ENCODE data around the gene ZC3H12C.

Gene ZC3H12C

DNA sequence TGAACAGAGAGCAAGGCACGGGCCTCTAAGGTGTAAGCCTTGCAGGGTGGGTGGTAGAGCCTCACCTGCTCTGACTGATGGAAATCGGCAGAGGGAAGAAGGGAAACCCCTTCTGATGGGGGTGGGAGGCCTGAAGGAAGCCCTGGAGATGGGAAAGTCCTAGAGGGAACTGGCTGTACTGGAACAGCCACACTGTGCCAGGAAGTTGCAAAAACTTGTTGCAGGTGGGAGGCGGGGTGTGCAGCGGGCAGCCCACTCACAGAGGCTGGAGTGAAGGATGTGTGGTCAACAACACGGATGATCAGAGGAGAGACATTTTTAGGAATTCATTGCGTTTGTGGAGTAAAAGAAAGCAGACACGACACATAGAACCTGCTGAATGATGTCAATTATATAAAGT, 91.3 kb downstream of the ZC3H12C start:
- TF ChIP-seq CTCF (IDR thresholded peaks at IDR 0.05; ENCODE audit: low read depth, low read length), result no peak
- H3K27me3 ChIP-seq (ENCODE audit: insufficient read depth, low read depth, severe bottlenecking), result no peaks in the 10 kb centered on the region
- no peak overlapping the region for H3K4me3 ChIP-seq (ENCODE audit: low read depth, low read length)
- H3K27ac ChIP-seq, result no peak overlapping the region
- no peak for DNase-seq
- no peaks in the 10 kb centered on the region for H3K9me3 ChIP-seq (ENCODE audit: severe bottlenecking)
- H3K36me3 ChIP-seq, result no peaks in the 10 kb centered on the region

DNA sequence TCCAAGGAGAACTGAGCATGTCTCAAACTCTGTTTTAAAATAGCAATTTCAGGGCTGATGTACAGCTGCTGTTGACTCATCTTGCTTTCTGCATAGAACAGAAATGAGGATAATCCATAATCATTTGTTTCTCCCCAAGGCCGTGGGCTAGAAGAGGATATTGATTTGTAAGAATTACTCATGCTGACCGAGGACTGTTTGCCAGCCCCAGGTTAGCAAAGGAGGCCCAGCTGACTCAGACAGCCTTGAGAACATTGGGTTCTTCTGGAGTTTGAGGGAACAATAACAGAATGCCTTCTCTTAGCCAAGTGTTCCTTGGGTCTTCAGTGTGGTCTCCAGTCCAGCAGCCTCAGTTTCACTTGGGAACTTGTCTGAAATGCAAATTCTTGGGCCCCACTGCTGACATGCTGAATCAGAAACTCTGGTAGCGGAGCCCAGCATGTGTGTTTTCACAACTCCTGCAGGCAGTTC, 92.0 kb downstream of the ZC3H12C start:
- H3K27me3 ChIP-seq (ENCODE audit: insufficient read depth, low read depth, severe bottlenecking), result no peaks in the 10 kb centered on the region
- H3K36me3 ChIP-seq, result no peaks in the 10 kb centered on the region
- no peak overlapping the region for H3K4me3 ChIP-seq (ENCODE audit: low read depth, low read length)
- no peak overlapping the region for H3K27ac ChIP-seq
- no peak for DNase-seq
- no peaks in the 10 kb centered on the region for H3K9me3 ChIP-seq (ENCODE audit: severe bottlenecking)
- no peak for TF ChIP-seq CTCF (IDR thresholded peaks at IDR 0.05; ENCODE audit: low read depth, low read length)

- TF ChIP-seq CTCF (IDR thresholded peaks at IDR 0.05; ENCODE audit: low read depth, low read length), result no peak
- Histone ChIP-seq H3K4me3 (ENCODE audit: low read depth, low read length) (no peak overlapping the region), H3K36me3 (no peaks in the 10 kb centered on the region), H3K27ac (no peak overlapping the region), H3K27me3 (ENCODE audit: insufficient read depth, low read depth, severe bottlenecking) (no peaks in the 10 kb centered on the region), H3K9me3 (ENCODE audit: severe bottlenecking) (no peaks in the 10 kb centered on the region)
- DNase-seq, result no peak
Measured at GRCh38 chr11:110185599-110185998, 92.4 kb downstream of the ZC3H12C start.

GRCh38 chr11:110186456-110186855, 93.3 kb downstream of the ZC3H12C start:
- H3K4me3 ChIP-seq (ENCODE audit: low read depth, low read length), result no peak overlapping the region
- DNase-seq, result no peak

GRCh38 chr11:110186867-110187266, 93.7 kb downstream of the ZC3H12C start:
- no peak for DNase-seq
- H3K36me3 ChIP-seq, result no peaks in the 10 kb centered on the region
- no peaks in the 10 kb centered on the region for H3K9me3 ChIP-seq (ENCODE audit: severe bottlenecking)
- no peak overlapping the region for H3K4me3 ChIP-seq (ENCODE audit: low read depth, low read length)
- TF ChIP-seq CTCF (IDR thresholded peaks at IDR 0.05; ENCODE audit: low read depth, low read length), result no peak
- H3K27me3 ChIP-seq (ENCODE audit: insufficient read depth, low read depth, severe bottlenecking), result no peaks in the 10 kb centered on the region
- H3K27ac ChIP-seq, result no peak overlapping the region

More at GRCh38 chr11:110186456-110186855, 93.3 kb downstream of the ZC3H12C start:
- H3K27me3 ChIP-seq (ENCODE audit: insufficient read depth, low read depth, severe bottlenecking), result no peaks in the 10 kb centered on the region
- H3K9me3 ChIP-seq (ENCODE audit: severe bottlenecking), result no peaks in the 10 kb centered on the region
- H3K27ac ChIP-seq, result no peak overlapping the region
- H3K36me3 ChIP-seq, result no peaks in the 10 kb centered on the region
- TF ChIP-seq CTCF (IDR thresholded peaks at IDR 0.05; ENCODE audit: low read depth, low read length), result no peak

DNA sequence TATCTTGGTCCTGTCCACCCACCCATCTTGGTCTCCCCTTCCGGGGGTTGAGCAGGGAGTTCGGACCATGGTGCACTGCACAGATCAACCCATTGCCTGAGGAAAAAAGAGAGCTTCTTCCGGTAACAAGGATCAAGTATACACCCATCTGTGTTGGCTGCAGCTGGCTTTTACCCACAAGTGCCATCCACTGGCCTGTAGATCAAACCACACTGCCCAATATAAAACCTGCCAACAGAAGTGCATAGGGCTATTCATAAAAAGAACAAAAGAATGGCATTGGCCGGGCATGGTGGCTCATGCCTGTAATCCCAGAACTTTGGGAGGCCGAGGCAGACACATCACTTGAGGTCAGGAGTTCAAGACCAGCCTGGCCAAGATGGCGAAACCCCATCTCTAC, 94.5 kb downstream of the ZC3H12C start:
- no peak overlapping the region for H3K4me3 ChIP-seq (ENCODE audit: low read depth, low read length)
- TF ChIP-seq CTCF (IDR thresholded peaks at IDR 0.05; ENCODE audit: low read depth, low read length), result no peak
- H3K9me3 ChIP-seq (ENCODE audit: severe bottlenecking), result no peaks in the 10 kb centered on the region
- DNase-seq, result no peak
- H3K27ac ChIP-seq, result no peak overlapping the region
- no peaks in the 10 kb centered on the region for H3K27me3 ChIP-seq (ENCODE audit: insufficient read depth, low read depth, severe bottlenecking)
- H3K36me3 ChIP-seq, result no peaks in the 10 kb centered on the region
